Colonic mucosa (tissue), 4 donors: ENCODE results near the gene FEV. TPM values are rescaled to one million over a fixed set of nuclear protein-coding genes. Genes with fewer than 3 reads are reported as not detected.

Source experiments
- DNase-seq: peaks from one replicate; pipeline ENCODE4 v3.0.0-alpha.2; 2020
- H3K27ac ChIP-seq: fragments of 200-600 bp; one replicate; pipeline ENCODE4 v1.8.0; 2021
- H3K27me3 ChIP-seq: fragments of 200-600 bp; one replicate; pipeline ENCODE4 v1.8.0; 2021
- H3K36me3 ChIP-seq: fragments of 200-600 bp; one replicate; pipeline ENCODE4 v1.8.0; 2021
- H3K4me1 ChIP-seq: fragments of 200-600 bp; one replicate; pipeline ENCODE4 v1.8.0; 2021; ENCODE audit warnings: mild to moderate bottlenecking
- H3K4me3 ChIP-seq: fragments of 200-600 bp; one replicate; pipeline ENCODE4 v1.8.0; 2021
- H3K9ac ChIP-seq, 2 donors: one replicate each; pipeline ENCODE4 v1.7.0; 2013; ENCODE audit warnings: control low read depth in 2 of 2, low read depth in 2 of 2, low read length in 2 of 2
- H3K9me3 ChIP-seq: fragments of 200-600 bp; one replicate; pipeline ENCODE4 v1.8.0; 2021
- intact Hi-C: fragments of 100-400 bp; cut with DNase I; formaldehyde crosslinking; loops from one replicate; pipeline ENCODE4 v1.14.1; 2022
- total RNA-seq, 2 donors: library from RNA; stranded (reverse); fragmentation: NEBNext Ultra II Directional in 1 of 2; extraction: Animal tissue kit (Norgen Biotek cat#: 25700) in 1 of 2; gene quantifications; one replicate each; pipeline ENCODE4 v1.2.1, GENCODE V29; 2021
- TF ChIP-seq, protein P1 (sequence below): fragments of 200-600 bp; IDR thresholded peaks from one replicate; pipeline ENCODE4 v1.8.0; 2022; ENCODE audit warnings: antibody characterized with exemption, mild to moderate bottlenecking
- donor health status: healthy.
- donor health status: DM: no; HTN: no; CAD: no.
- donor health status: DM: no; HTN: no; CAD: no.

Gene FEV
- total RNA-seq, 2 donors from 2014 or later = 2.9 to 6.5 TPM

- no peak overlapping the region for H3K9ac ChIP-seq
- no peaks in the 10 kb centered on the region for H3K27me3 ChIP-seq
- no peaks in the 10 kb centered on the region for H3K4me1 ChIP-seq
- intact Hi-C loops = loop anchor here (5.0 kb wide), 1 partner anchor 128 kb away; no protein-coding TSS in a partner anchor
- no peaks in the 10 kb centered on the region for H3K36me3 ChIP-seq
- no peak for DNase-seq
- no peak overlapping the region for H3K4me3 ChIP-seq
- no peak overlapping the region for H3K27ac ChIP-seq
- TF ChIP-seq, protein P1, sequence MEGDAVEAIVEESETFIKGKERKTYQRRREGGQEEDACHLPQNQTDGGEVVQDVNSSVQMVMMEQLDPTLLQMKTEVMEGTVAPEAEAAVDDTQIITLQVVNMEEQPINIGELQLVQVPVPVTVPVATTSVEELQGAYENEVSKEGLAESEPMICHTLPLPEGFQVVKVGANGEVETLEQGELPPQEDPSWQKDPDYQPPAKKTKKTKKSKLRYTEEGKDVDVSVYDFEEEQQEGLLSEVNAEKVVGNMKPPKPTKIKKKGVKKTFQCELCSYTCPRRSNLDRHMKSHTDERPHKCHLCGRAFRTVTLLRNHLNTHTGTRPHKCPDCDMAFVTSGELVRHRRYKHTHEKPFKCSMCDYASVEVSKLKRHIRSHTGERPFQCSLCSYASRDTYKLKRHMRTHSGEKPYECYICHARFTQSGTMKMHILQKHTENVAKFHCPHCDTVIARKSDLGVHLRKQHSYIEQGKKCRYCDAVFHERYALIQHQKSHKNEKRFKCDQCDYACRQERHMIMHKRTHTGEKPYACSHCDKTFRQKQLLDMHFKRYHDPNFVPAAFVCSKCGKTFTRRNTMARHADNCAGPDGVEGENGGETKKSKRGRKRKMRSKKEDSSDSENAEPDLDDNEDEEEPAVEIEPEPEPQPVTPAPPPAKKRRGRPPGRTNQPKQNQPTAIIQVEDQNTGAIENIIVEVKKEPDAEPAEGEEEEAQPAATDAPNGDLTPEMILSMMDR = no peak
- no peaks in the 10 kb centered on the region for H3K9me3 ChIP-seq
Observed at GRCh38 chr2:219028996-219029828, 44.2 kb upstream of the FEV start.

DNA sequence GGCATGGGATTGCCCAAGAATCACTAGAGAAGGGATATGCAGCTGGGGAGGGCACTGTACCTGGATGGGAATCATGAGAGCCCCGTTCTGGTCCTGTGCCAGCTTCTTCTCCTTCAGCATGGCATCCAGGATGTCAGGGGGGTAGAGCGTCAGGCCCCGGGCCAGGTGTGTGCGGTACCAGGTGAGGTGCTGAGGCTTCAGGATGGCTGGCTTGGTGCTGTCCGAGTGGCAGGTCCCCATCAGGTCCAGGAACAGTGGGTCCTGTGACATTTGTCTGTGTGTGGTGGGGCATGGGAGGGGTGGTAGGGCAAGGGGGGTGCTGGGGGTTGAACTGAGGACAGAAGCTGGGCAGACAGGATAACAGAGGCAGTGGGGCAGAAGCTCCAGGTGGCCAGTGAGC is 43.2 kb upstream of the FEV start:
- no peak overlapping the region for H3K9ac ChIP-seq
- intact Hi-C loops = loop anchor here (5.0 kb wide), 1 partner anchor 129 kb away; no protein-coding TSS in a partner anchor
- TF ChIP-seq, protein P1 = no peak
- no peaks in the 10 kb centered on the region for H3K4me1 ChIP-seq
- H3K27ac ChIP-seq = no peak overlapping the region
- H3K36me3 ChIP-seq = no peaks in the 10 kb centered on the region
- no peak for DNase-seq
- H3K9me3 ChIP-seq = no peaks in the 10 kb centered on the region
- H3K27me3 ChIP-seq = no peaks in the 10 kb centered on the region
- H3K4me3 ChIP-seq = no peak overlapping the region

- no peaks in the 10 kb centered on the region for H3K27me3 ChIP-seq
- H3K9ac ChIP-seq = no peak overlapping the region
Observed at GRCh38 chr2:219027511-219028055, 42.6 kb upstream of the FEV start.

GRCh38 chr2:219026946-219027345 is 42.0 kb upstream of the FEV start:
- intact Hi-C loops = loop anchor here (5.0 kb wide), 1 partner anchor 130 kb away; no protein-coding TSS in a partner anchor
- no peak for DNase-seq
- TF ChIP-seq, protein P1 = no peak
- Histone ChIP-seq H3K4me1 (no peaks in the 10 kb centered on the region), H3K4me3 (no peak overlapping the region), H3K27ac (no peak overlapping the region), H3K36me3 (no peaks in the 10 kb centered on the region), H3K9me3 (no peaks in the 10 kb centered on the region), H3K27me3 (no peaks in the 10 kb centered on the region), H3K9ac (no peak overlapping the region)

More at GRCh38 chr2:219027511-219028055, 42.6 kb upstream of the FEV start:
- H3K9me3 ChIP-seq = no peaks in the 10 kb centered on the region
- DNase-seq = no peak
- H3K27ac ChIP-seq = no peak overlapping the region
- TF ChIP-seq, protein P1 = no peak
- intact Hi-C loops = loop anchor here (5.0 kb wide), 1 partner anchor 130 kb away; no protein-coding TSS in a partner anchor
- H3K36me3 ChIP-seq = no peaks in the 10 kb centered on the region
- no peak overlapping the region for H3K4me3 ChIP-seq
- no peaks in the 10 kb centered on the region for H3K4me1 ChIP-seq

DNA sequence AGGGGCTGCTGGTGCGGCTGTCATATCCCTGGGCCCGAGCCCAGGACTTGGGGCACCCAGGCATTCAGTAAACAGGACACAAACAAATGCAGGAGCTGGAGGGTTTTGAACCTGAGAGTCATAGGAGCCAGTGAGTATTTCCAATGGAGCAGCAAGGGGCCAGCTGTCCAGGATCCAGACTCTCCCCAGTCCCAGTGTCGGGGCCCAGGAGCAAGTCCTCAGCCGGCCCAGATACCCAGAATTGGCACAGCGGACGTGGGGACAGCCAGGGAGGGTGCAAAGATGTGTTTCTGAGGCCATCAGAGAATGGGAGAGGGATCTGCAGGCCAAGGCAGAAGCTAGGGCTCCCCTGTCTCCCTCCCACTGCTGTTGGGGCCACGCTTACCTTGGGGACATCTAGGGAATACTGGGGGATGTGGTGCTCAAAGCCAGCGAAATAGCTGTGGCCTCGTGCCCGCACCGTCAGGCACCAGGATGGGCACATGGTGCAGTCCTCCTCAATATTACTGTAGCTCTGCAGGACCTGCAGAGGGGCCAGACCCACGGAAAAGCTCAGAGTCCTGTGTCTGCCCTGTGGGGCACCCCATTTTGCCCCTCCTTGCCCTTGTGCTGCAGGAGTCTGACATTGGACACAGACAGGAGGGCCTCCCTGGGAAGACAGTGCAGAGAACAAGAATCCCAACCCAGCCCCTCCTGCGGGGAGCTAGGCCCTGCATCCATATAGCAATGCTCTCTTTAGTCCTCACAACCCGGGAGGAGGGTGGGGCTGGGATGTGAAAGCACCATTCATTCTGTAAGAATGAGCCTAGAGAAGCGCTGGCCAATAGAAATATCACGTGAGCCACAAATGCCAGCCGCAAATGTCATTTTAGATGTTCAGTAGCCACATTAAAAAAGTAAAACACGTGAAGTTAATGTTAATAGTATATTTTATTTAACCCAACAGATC is 40.9 kb upstream of the FEV start:
- H3K4me1 ChIP-seq = no peaks in the 10 kb centered on the region
- DNase-seq = no peak
- H3K27ac ChIP-seq = no peak overlapping the region
- H3K9me3 ChIP-seq = no peaks in the 10 kb centered on the region
- intact Hi-C loops = loop anchor here (5.0 kb wide), 1 partner anchor 131 kb away; no protein-coding TSS in a partner anchor
- TF ChIP-seq, protein P1 = no peak
- no peaks in the 10 kb centered on the region for H3K36me3 ChIP-seq
- H3K4me3 ChIP-seq = no peak overlapping the region
- no peak overlapping the region for H3K9ac ChIP-seq
- H3K27me3 ChIP-seq = no peaks in the 10 kb centered on the region
